NCI-H524 treated with DMSO at 0.1 percent for 48 hours (cell line): Measurements from ENCODE around the gene C17orf58.

Experiments used
- DNase-seq: peaks from one replicate; lab custom pipeline; 2025; lab: John Stamatoyannopoulos, UW

C17orf58 gene

DNA sequence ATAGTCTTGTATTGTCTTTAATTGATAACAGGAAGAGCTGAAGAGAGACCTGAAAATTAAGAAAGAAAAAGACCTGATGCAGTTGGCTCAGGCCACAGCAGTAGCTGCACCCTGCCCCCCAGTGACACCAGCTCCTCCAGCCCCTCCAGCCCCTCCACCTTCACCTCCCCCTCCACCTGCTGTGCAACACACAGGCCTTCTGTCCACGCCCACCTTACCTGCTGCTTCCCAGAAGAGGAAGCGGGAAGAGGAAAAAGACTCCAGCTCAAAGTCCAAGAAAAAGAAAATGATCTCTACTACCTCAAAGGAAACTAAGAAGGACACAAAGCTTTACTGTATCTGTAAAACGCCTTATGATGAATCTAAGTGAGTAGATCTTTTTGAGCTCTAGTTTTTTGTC, 36.8 kb downstream of the C17orf58 start:
- DNase-seq, result no peak

DNA sequence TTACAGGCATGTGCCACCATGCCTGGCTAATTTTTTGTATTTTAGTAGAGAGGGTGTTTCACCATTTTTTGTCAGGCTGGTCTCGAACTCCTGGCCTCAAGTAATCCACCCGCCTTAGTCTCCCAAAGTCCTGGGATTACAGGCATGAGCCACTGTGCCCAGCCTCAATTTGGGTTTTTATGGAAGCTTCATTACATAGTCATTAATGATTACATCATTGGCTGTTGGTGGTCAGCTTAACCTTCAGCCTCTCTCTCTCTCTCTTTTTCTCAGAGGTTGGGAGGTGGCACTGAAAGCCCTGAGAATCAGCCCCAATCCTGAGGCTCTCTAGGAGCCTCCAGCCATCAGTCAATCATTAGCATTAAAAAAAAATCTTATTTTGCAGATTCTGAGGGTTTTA, 45.3 kb downstream of the C17orf58 start:
- no peak for DNase-seq

DNA sequence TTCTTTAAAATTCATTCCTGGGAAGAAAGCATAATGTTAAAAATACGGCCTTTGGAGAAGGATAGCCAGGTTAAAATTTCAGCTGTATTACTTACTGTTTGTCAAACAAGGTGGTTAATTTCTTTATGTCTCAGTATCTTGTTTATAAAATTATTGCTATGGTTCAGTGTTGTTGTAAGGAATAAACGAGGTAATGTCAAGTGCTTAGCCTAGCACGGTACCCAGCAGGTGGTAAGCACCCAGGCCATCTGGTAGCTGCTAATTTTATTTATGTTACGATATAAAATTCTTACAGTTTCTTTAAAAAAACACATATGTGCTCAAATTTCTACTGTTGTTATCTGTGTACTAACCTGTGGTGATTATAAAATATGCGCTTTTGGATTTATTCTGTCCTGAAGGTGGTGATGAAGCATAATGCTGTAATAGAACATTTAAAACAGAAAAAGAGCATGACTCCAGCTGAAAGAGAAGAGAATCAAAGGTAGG, 48.9 kb downstream of the C17orf58 start:
- no peak for DNase-seq

DNA sequence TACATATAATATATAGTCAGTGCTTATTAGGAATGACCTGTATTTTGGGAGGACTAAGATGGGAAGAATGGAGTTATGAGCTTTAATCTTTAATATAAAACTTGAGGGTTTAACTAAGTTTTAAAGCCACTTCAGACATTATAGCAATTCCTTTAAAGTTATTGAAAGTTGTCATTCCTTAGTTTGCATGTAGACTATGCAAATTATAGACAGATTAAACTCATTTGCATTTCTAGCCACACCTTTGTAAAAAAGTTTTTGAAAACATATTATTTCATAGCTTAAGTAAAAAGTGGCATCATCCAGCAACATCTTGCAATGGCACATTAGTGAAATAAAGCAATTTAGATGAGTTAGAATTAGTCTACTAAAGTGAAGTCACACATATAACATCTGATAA, 49.8 kb downstream of the C17orf58 start:
- DNase-seq, result no peak

DNA sequence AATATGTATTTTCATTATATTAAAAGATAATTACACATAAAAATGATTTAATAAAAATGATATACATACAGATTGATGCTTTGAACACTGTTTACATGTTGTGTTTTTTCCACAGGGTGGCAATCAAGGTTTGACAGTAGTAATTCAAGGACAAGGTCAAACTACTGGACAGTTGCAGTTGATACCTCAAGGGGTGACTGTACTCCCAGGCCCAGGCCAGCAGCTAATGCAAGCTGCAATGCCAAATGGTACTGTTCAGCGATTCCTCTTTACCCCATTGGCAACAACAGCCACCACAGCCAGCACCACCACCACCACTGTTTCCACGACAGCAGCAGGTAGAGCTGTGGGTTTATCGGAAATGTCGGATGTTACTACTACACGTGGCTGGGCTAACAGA, 52.2 kb downstream of the C17orf58 start:
- DNase-seq, result no peak

DNA sequence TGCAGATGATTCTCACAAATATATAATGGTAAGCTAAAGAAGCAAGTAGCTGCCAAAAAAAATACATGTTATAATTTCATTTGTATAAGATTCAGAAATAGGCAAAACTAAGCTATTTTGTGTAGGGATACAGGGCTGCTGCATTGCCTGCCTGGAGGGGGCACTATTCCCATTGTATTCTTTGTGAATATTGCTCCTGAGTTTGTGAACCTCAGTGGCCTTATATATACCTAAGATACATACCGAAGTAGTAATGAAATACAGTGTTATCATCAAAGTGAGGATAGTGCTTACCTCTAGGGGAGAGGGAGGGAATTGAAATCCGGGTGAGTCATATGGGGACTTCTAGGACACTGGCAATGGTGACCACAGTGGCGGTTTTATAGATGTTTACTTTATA, 53.5 kb downstream of the C17orf58 start:
- no peak for DNase-seq
